ENCODE data around the gene PHLDB2. TPM values are rescaled to one million over a fixed set of nuclear protein-coding genes. Genes with fewer than 3 reads are reported as not detected.

The PHLDB2 gene
- total RNA-seq, 1 experiment from 2014 or later: 90.1 TPM

GRCh38 chr3:112013784-112014143 is 154.7 kb downstream of the PHLDB2 start:
- H3K9me3 ChIP-seq (ENCODE audit: low read length): no peaks in the 10 kb centered on the region
- no peak overlapping the region for H3K27ac ChIP-seq (ENCODE audit: low read length)
- H3K36me3 ChIP-seq (ENCODE audit: low read depth, low read length): no peaks in the 10 kb centered on the region
- H3K4me2 ChIP-seq (ENCODE audit: low read length): peak overlapping the region; percentile 32
- H2AFZ ChIP-seq (ENCODE audit: low read length): peak overlapping the region; percentile 80
- H3K9ac ChIP-seq (ENCODE audit: low read length): no peak overlapping the region
- no peaks in the 10 kb centered on the region for H3F3A ChIP-seq (ENCODE audit: low read length, unreplicated experiment)
- H3K9me2 ChIP-seq (replicated peaks; ENCODE audit: low read length): no peaks in the 10 kb centered on the region
- DNase-seq (no peak), ATAC-seq (peak; percentile 39)
- no peaks in the 10 kb centered on the region for H3K79me2 ChIP-seq (ENCODE audit: low read length)
- no peak overlapping the region for H3K4me3 ChIP-seq (ENCODE audit: low read length)
- no TSS peak for BruUV-seq (replicated peaks)
- H3K4me1 ChIP-seq (ENCODE audit: insufficient read depth, low read length): 0 out of 2 replicates have a peak, but pooled peaks cover 5% of the 10 kb centered on the region
- CTCF ChIA-PET: interaction anchor here (0.7 to 3.2 kb wide), 20 partner anchors 10 to 345 kb away, joined by 3 to 46 read pairs (median 4); partner anchors contain the start of genes ABHD10 and TAGLN3
- intact Hi-C loops (cut with micrococcal nuclease): loop anchor here (1.0 to 2.0 kb wide), 4 partner anchors 24 to 297 kb away; no protein-coding TSS in a partner anchor
- POLR2A ChIA-PET (ENCODE audit: unreplicated experiment): interaction anchor here (0.7 to 0.8 kb wide), 2 partner anchors 129 to 297 kb away, joined by 3 read pairs; no protein-coding TSS in a partner anchor
- H3K27me3 ChIP-seq (ENCODE audit: low read length): no peaks in the 10 kb centered on the region
- no peak for TF ChIP-seq EZH2phosphoT487 (IDR thresholded peaks at IDR 0.05; ENCODE audit: borderline replicate concordance, low read length)
- TF ChIP-seq CTCF (conservative IDR thresholded peaks at IDR 0.05; ENCODE audit: low read depth, low read length): no peak
- no peak for TF ChIP-seq EZH2 (IDR thresholded peaks at IDR 0.05; ENCODE audit: low read length, unreplicated experiment)
- no peaks in the 10 kb centered on the region for H4K20me1 ChIP-seq (ENCODE audit: low read length)

- Histone ChIP-seq H3K4me3 (ENCODE audit: low read length) (no peak overlapping the region), H3K36me3 (ENCODE audit: low read depth, low read length) (no peaks in the 10 kb centered on the region), H3K27me3 (ENCODE audit: low read length) (no peaks in the 10 kb centered on the region), H3K27ac (ENCODE audit: low read length) (no peak overlapping the region), H3F3A (ENCODE audit: low read length, unreplicated experiment) (no peaks in the 10 kb centered on the region), H3K4me2 (ENCODE audit: low read length) (no peak overlapping the region), H4K20me1 (ENCODE audit: low read length) (no peaks in the 10 kb centered on the region), H3K79me2 (ENCODE audit: low read length) (no peaks in the 10 kb centered on the region), H3K9me2 (replicated peaks; ENCODE audit: low read length) (0 out of 2 replicates have a peak, but pooled peaks cover 3% of the 10 kb centered on the region), H2AFZ (ENCODE audit: low read length) (no peak overlapping the region), H3K9ac (ENCODE audit: low read length) (no peak overlapping the region), H3K9me3 (ENCODE audit: low read length) (no peaks in the 10 kb centered on the region), H3K4me1 (ENCODE audit: insufficient read depth, low read length) (0 out of 2 replicates have a peak, but pooled peaks cover 5% of the 10 kb centered on the region)
- ChIA-PET CTCF (no interaction called here), POLR2A (ENCODE audit: unreplicated experiment) (no interaction called here)
- ATAC-seq (no peak), DNase-seq (no peak)
- no peak for TF ChIP-seq EZH2 (IDR thresholded peaks at IDR 0.05; ENCODE audit: low read length, unreplicated experiment)
- TF ChIP-seq EZH2phosphoT487 (IDR thresholded peaks at IDR 0.05; ENCODE audit: borderline replicate concordance, low read length): no peak
- no peak for TF ChIP-seq CTCF (conservative IDR thresholded peaks at IDR 0.05; ENCODE audit: low read depth, low read length)
- BruUV-seq (replicated peaks): no TSS peak
- intact Hi-C loops (cut with micrococcal nuclease): no loop called here
Observed at GRCh38 chr3:112017091-112017490, 158.0 kb downstream of the PHLDB2 start.

GRCh38 chr3:112018712-112019111 is 159.6 kb downstream of the PHLDB2 start:
- H3K27me3 ChIP-seq (ENCODE audit: low read length): no peaks in the 10 kb centered on the region
- no peak for ATAC-seq
- no peak for DNase-seq
- H3K4me1 ChIP-seq (ENCODE audit: insufficient read depth, low read length): no peaks in the 10 kb centered on the region
- H2AFZ ChIP-seq (ENCODE audit: low read length): no peak overlapping the region
- CTCF ChIA-PET: no interaction called here
- no peak overlapping the region for H3K4me3 ChIP-seq (ENCODE audit: low read length)
- intact Hi-C loops (cut with micrococcal nuclease): no loop called here
- H3K4me2 ChIP-seq (ENCODE audit: low read length): no peak overlapping the region
- no peak overlapping the region for H3K27ac ChIP-seq (ENCODE audit: low read length)
- POLR2A ChIA-PET (ENCODE audit: unreplicated experiment): no interaction called here
- H3K79me2 ChIP-seq (ENCODE audit: low read length): no peaks in the 10 kb centered on the region
- no TSS peak for BruUV-seq (replicated peaks)
- no peaks in the 10 kb centered on the region for H4K20me1 ChIP-seq (ENCODE audit: low read length)
- H3K9me2 ChIP-seq (replicated peaks; ENCODE audit: low read length): 0 out of 2 replicates have a peak, but pooled peaks cover 3% of the 10 kb centered on the region
- no peak overlapping the region for H3K9ac ChIP-seq (ENCODE audit: low read length)
- H3K9me3 ChIP-seq (ENCODE audit: low read length): no peaks in the 10 kb centered on the region
- TF ChIP-seq EZH2 (IDR thresholded peaks at IDR 0.05; ENCODE audit: low read length, unreplicated experiment) (no peak), CTCF (conservative IDR thresholded peaks at IDR 0.05; ENCODE audit: low read depth, low read length) (no peak)
- H3K36me3 ChIP-seq (ENCODE audit: low read depth, low read length): no peaks in the 10 kb centered on the region
- H3F3A ChIP-seq (ENCODE audit: low read length, unreplicated experiment): no peaks in the 10 kb centered on the region

All from PC-3 (cell line).